Transverse colon (tissue), 4 donors: Measurements from ENCODE around the gene ST8SIA1. TPM values are rescaled to one million over a fixed set of nuclear protein-coding genes. Genes with fewer than 3 reads are reported as not detected.

ENCODE experiments used
- DNase-seq: peaks from one replicate; pipeline ENCODE4 v3.0.0-alpha.2; 2019
- H3K27ac ChIP-seq, 4 donors: fragments of 200-600 bp; sonication (generic); 2 replicates each; pipeline ENCODE4 v1.5.1; 2016 to 2018; ENCODE audit warnings: inconsistent platforms in 4 of 4
- H3K27me3 ChIP-seq: fragments of 200-600 bp; sonication (generic); 2 replicates; pipeline ENCODE4 v1.5.1; 2017; ENCODE audit warnings: inconsistent platforms
- H3K36me3 ChIP-seq, 4 donors: fragments of 200-600 bp; sonication (generic); 2 replicates each; pipeline ENCODE4 v1.5.1; 2017 to 2019; ENCODE audit warnings: inconsistent platforms in 4 of 4
- H3K4me1 ChIP-seq, 4 donors: fragments of 200-600 bp; sonication (generic); 2 replicates each; pipeline ENCODE4 v1.5.1; 2017 to 2020; ENCODE audit warnings: inconsistent platforms in 4 of 4
- H3K4me3 ChIP-seq, 4 donors: fragments of 200-600 bp; sonication (generic); 1 replicate in 1 of 4; 2 replicates in 3 of 4; pipeline versions ENCODE4 v1.5.1 to v1.6.1; 2017 to 2019; ENCODE audit warnings: inconsistent platforms in 4 of 4
- H3K9me3 ChIP-seq, 2 donors: fragments of 200-600 bp; sonication (generic); 2 replicates each; pipeline ENCODE4 v1.5.1; 2017 to 2019; ENCODE audit warnings: inconsistent platforms in 2 of 2
- EP300 ChIP-seq: sonication (generic); formaldehyde crosslinking; IDR thresholded peaks from one replicate; pipeline ENCODE4 v1.6.1; 2017; ENCODE audit warnings: antibody characterized with exemption, low read depth
- POLR2A ChIP-seq: fragments of 450-650 bp; IDR thresholded peaks from one replicate; pipeline ENCODE4 v1.6.1; 2016; ENCODE audit warnings: antibody characterized with exemption, mild to moderate bottlenecking, moderate library complexity
- POLR2AphosphoS5 ChIP-seq, 3 donors: sonication (generic); formaldehyde crosslinking; IDR thresholded peaks; one replicate each; pipeline ENCODE4 v1.6.1; 2016; ENCODE audit warnings: antibody characterized with exemption in 3 of 3
- WGBS, 2 donors: methylation state at CpG; one replicate each; pipeline ENCODE4 v1.1.5; 2018; ENCODE audit warnings: low coverage in 1 of 2; 5-methylcytosine and 5-hydroxymethylcytosine counted together
- in situ Hi-C, 4 donors: fragments of 200-750 bp; cut with MboI; loops; one replicate each; pipeline versions ENCODE4 v1.15.0 to v1.15.1; 2017; ENCODE audit warnings: low sequenced_read_pairs in 3 of 4, low pct_ligation_motif_present in 1 of 4, low pct_unique_long_range_greater_than_20kb in 1 of 4
- intact Hi-C: fragments of 100-400 bp; cut with DNase I; formaldehyde crosslinking; loops from one replicate; pipeline ENCODE4 v1.15.1; 2023; ENCODE audit warnings: low total_unique reads
- total RNA-seq, 4 donors: library from RNA; depleted of rRNA; stranded (reverse); fragments of >200 nt; gene quantifications; one replicate each; pipeline ENCODE4 v1.1.0, GENCODE V29; 2016
- TF ChIP-seq, protein P1 (sequence below), 5 experiments: fragments of 200-600 bp in 3 of 5; fragments of 450-650 bp in 2 of 5; sonication (generic) in 3 of 5; IDR thresholded peaks; 1 replicate in 2 of 5; 2 replicates in 3 of 5; pipeline ENCODE4 v1.5.1; 2016 to 2017; ENCODE audit warnings: antibody characterized with exemption in 5 of 5, inconsistent platforms in 3 of 5, mild to moderate bottlenecking in 2 of 5, moderate library complexity in 1 of 5

The ST8SIA1 gene
- total RNA-seq, 4 donors from 2014 or later, result 1.4 to 4.5 (median 3.9) TPM

DNA sequence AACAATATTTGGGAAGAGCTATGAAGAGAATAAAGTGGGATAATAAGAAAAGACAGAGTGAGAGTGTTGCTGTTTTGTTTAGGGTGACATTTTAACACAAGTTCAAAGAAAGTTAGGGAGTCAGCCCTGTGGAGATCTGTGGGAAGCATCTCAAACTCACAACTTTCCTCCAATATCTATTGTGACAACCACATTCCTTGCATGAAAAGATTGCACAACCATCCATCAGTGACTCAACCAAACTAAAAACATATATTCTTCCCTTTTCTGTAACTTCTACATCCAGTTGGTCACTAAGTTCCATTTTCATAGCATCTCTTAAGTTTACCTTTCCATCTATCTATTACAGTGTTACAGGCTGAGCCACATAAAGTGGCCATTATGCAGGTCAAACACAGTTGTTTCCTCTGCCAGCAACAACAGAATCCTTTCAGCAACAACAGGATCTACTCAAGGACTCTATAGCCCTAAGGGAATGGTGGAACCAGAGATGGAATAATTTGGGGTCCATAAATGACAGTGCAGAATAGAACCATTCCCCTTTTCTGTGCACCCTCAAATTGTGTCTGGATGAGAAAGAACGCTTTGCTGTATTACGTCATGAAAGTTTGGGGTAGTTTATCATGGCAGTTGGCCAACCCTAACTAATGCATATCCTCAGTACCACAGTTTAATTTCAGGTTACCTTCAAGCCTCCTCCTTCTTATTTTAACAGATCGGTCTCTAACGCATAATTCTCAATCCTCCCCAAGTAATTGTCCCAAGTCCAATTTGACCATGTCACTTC, 118.8 kb downstream of the ST8SIA1 start:
- no peak overlapping the region for H3K4me3 ChIP-seq
- no peaks in the 10 kb centered on the region for H3K4me1 ChIP-seq
- H3K36me3 ChIP-seq, result no peaks in the 10 kb centered on the region
- no peaks in the 10 kb centered on the region for H3K9me3 ChIP-seq
- no peaks in the 10 kb centered on the region for H3K27me3 ChIP-seq
- in situ Hi-C loops (no loop called here), intact Hi-C loops (no loop called here)
- no peak overlapping the region for H3K27ac ChIP-seq
- 97 to 98% methylated on average over 4 of the region's 4 CpGs for WGBS, 2 donors
- no peak for DNase-seq
- TF ChIP-seq, protein P1, sequence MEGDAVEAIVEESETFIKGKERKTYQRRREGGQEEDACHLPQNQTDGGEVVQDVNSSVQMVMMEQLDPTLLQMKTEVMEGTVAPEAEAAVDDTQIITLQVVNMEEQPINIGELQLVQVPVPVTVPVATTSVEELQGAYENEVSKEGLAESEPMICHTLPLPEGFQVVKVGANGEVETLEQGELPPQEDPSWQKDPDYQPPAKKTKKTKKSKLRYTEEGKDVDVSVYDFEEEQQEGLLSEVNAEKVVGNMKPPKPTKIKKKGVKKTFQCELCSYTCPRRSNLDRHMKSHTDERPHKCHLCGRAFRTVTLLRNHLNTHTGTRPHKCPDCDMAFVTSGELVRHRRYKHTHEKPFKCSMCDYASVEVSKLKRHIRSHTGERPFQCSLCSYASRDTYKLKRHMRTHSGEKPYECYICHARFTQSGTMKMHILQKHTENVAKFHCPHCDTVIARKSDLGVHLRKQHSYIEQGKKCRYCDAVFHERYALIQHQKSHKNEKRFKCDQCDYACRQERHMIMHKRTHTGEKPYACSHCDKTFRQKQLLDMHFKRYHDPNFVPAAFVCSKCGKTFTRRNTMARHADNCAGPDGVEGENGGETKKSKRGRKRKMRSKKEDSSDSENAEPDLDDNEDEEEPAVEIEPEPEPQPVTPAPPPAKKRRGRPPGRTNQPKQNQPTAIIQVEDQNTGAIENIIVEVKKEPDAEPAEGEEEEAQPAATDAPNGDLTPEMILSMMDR (IDR thresholded peaks at IDR 0.05), result no peak
- TF ChIP-seq POLR2A (no peak), EP300 (no peak), POLR2AphosphoS5 (IDR thresholded peaks at IDR 0.05) (no peak)

DNA sequence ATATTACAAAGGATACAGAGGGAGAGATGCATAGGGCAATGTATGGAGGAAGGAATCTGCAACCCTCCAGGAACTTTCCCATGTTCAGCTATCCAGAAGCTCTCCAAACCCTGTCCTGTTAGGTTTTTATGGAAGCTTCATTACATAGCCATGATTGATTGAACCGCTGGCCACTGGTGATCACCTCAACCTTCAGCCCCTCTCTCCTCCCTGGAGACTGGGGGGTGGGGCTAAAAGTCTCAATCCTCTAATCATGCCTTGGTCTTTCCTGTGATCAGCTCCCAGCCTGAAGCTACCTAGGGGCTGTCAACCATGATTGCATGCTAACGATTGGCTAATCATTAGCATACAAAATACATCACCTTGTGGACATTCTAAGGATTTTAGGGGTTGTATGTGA, 123.4 kb downstream of the ST8SIA1 start:
- in situ Hi-C loops, result no loop called here
- intact Hi-C loops, result no loop called here
- Histone ChIP-seq H3K4me3 (no peak overlapping the region), H3K4me1 (no peaks in the 10 kb centered on the region), H3K27ac (no peak overlapping the region), H3K9me3 (no peaks in the 10 kb centered on the region), H3K27me3 (no peaks in the 10 kb centered on the region), H3K36me3 (no peaks in the 10 kb centered on the region)
- no peak for TF ChIP-seq POLR2AphosphoS5 (IDR thresholded peaks at IDR 0.05)
- TF ChIP-seq EP300, result no peak
- TF ChIP-seq, protein P1 (IDR thresholded peaks at IDR 0.05), result no peak
- no peak for TF ChIP-seq POLR2A
- WGBS, 2 donors, result 93 to 100% methylated on average over 1 to 2 of the region's 2 CpGs
- no peak for DNase-seq

DNA sequence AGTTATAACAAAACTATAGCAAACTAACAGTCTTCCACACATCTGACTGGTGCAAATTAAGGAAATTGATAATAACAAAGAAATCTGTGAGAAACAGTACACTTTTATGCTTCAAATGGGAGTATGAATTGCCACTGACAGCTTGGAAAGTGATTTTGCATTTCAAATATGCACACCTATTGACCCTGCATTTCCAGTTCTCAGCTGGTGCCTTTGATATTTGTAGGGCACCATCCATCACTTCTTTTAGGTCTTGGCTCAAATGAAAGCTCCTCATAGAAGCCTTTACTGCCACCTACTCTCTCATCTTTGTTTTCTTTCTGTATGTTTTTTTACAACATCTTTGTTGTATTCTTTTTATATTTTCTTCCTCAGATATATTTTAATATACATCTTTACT, 125.1 kb downstream of the ST8SIA1 start:
- no peak overlapping the region for H3K27ac ChIP-seq
- in situ Hi-C loops (no loop called here), intact Hi-C loops (no loop called here)
- H3K4me3 ChIP-seq, result no peak overlapping the region
- H3K27me3 ChIP-seq, result no peaks in the 10 kb centered on the region
- no peaks in the 10 kb centered on the region for H3K36me3 ChIP-seq
- H3K4me1 ChIP-seq, result no peaks in the 10 kb centered on the region
- TF ChIP-seq POLR2AphosphoS5 (IDR thresholded peaks at IDR 0.05), result no peak
- TF ChIP-seq EP300, result no peak
- no peak for TF ChIP-seq POLR2A
- TF ChIP-seq, protein P1 (IDR thresholded peaks at IDR 0.05), result no peak
- no peaks in the 10 kb centered on the region for H3K9me3 ChIP-seq
- DNase-seq, result no peak

DNA sequence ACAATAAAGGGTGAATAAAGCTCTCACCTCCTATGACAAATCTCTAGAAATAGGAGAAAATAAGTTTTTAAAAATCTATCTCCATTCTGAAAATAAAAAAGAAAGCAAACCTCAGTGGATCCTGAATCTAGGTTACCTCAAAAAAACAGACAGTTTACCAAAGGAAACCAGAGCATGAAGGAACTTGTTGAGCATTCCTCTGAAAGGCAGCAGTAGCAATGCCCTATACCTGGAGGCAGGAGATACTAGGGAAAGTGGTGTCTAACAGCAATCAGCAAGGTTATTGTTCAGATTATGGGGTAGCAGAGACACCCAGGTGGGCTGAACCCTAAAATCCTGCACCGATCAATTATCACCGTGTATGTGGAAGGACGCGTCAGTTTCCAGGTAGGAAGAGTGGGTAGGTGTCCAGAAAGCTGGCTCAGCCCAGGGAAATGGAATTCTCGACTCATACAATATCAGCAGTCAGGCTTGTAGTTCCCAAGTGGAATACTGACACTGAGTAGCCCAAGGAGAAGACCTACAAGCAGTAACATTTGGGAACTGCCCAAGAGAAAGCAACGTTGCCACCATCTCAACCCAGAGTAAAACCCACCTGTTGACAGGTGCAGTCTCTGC, 128.3 kb downstream of the ST8SIA1 start:
- intact Hi-C loops (no loop called here), in situ Hi-C loops (no loop called here)
- DNase-seq, result no peak
- TF ChIP-seq POLR2A (no peak), POLR2AphosphoS5 (IDR thresholded peaks at IDR 0.05) (no peak), EP300 (no peak)
- TF ChIP-seq, protein P1 (IDR thresholded peaks at IDR 0.05), result no peak
- Histone ChIP-seq H3K27me3 (no peaks in the 10 kb centered on the region), H3K4me3 (no peak overlapping the region), H3K36me3 (no peaks in the 10 kb centered on the region), H3K4me1 (no peaks in the 10 kb centered on the region), H3K9me3 (no peaks in the 10 kb centered on the region), H3K27ac (no peak overlapping the region)
- WGBS, 2 donors, result 80 to 94% methylated on average over 1 to 6 of the region's 6 CpGs
